ENCODE data around the gene KASH5. TPM values are rescaled to one million over a fixed set of nuclear protein-coding genes. Genes with fewer than 3 reads are reported as not detected.

The KASH5 gene
- total RNA-seq, 1 experiment from 2014 or later: 1.00 TPM

DNA sequence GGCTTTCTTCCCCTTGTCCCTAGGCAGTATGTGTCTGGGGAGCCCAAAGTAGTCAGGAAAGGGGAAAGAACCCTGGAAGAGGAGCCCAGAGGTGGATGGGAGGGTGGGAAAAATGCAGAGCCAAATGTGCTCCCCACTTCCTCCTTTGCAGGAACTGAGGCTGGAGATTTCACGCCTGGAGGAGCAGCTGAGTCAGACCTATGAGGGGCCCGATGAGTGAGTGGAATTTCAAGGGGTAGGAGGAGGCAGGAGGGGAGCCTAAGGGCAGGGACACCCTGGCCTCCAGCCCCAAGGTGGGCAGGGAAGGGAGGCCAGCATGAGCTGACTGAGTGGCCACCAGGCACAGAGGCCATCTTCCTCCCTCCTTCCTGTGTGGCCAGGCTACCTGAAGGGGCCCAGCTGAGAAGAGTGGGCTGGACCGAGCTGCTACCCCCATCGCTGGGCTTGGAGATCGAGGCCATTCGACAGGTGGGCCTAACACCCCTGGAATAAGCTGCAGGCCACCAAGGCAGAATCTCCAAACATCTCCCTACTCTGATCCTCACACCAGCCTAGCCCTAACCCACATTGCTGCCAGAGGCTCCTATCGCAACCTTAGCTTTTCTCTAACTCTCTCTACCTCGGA lies 20.9 kb downstream of the KASH5 start:
- H3K9me3 ChIP-seq: no peaks in the 10 kb centered on the region
- ChIA-PET POLR2A (no interaction called here), CTCF (interaction anchor here (0.6 kb wide), 1 partner anchor 123 kb away, joined by 6 read pairs; no protein-coding TSS in a partner anchor)
- no peak overlapping the region for H3K4me3 ChIP-seq (ENCODE audit: low read depth, low read length)
- DNase-seq: no peak
- no TSS peak for BruUV-seq (replicated peaks)
- H3K36me3 ChIP-seq (ENCODE audit: control insufficient read depth, insufficient read depth, low read length): no peaks in the 10 kb centered on the region
- no peaks in the 10 kb centered on the region for H3K4me1 Mint-ChIP-seq (ENCODE audit: low read depth, unreplicated experiment)
- no peaks in the 10 kb centered on the region for H3K27me3 ChIP-seq (replicated peaks; ENCODE audit: control insufficient read depth, insufficient read depth, low read length)
- H3K4me3 Mint-ChIP-seq (ENCODE audit: unreplicated experiment): no peak overlapping the region
- H3K27me3 Mint-ChIP-seq (ENCODE audit: insufficient read depth, unreplicated experiment): peaks cover 6% of the 10 kb centered on the region
- intact Hi-C loops (cut with micrococcal nuclease; ENCODE audit: unreplicated experiment): no loop called here
- no peak overlapping the region for H3K27ac Mint-ChIP-seq (ENCODE audit: unreplicated experiment)
- no peaks in the 10 kb centered on the region for H3K9me3 Mint-ChIP-seq (ENCODE audit: unreplicated experiment)
- no peaks in the 10 kb centered on the region for H3K4me1 ChIP-seq
- TF ChIP-seq, protein P1, sequence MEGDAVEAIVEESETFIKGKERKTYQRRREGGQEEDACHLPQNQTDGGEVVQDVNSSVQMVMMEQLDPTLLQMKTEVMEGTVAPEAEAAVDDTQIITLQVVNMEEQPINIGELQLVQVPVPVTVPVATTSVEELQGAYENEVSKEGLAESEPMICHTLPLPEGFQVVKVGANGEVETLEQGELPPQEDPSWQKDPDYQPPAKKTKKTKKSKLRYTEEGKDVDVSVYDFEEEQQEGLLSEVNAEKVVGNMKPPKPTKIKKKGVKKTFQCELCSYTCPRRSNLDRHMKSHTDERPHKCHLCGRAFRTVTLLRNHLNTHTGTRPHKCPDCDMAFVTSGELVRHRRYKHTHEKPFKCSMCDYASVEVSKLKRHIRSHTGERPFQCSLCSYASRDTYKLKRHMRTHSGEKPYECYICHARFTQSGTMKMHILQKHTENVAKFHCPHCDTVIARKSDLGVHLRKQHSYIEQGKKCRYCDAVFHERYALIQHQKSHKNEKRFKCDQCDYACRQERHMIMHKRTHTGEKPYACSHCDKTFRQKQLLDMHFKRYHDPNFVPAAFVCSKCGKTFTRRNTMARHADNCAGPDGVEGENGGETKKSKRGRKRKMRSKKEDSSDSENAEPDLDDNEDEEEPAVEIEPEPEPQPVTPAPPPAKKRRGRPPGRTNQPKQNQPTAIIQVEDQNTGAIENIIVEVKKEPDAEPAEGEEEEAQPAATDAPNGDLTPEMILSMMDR (IDR thresholded peaks at IDR 0.05; ENCODE audit: insufficient read depth in 1 of 2, low read depth in 1 of 2, low read length in 1 of 2, severe bottlenecking in 1 of 2, unreplicated experiment in 1 of 2): no peak
- H3K36me3 Mint-ChIP-seq (ENCODE audit: insufficient read depth, unreplicated experiment): peaks cover 6% of the 10 kb centered on the region

DNA sequence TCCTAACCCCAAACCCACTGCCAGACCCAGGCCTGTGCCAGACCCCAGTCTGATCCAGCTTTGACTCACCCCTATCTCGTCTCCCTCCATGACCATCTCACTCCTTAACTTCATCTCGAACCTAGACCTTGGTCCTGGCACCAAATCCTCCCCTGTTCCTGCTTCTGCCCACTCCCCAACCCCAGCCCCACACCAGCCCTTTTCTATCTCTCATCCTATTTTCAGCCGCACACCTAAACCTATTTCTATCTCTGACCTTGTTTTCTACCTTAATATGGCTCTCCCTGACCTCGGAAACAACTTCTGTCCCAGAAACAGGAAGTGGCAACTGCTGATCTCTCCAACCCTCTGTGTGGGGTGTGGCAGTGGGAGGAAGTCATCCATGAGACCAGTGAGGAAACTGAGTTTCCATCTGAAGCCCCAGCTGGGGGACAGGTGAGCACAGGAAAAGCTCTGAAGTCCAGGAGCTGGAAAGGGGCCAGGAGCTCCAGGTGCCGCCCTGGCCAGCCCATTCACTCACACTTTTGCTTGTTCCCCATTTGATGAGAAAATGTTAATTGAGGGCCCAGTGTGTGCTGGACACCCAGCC lies 21.5 kb downstream of the KASH5 start:
- no peaks in the 10 kb centered on the region for H3K27me3 ChIP-seq (replicated peaks; ENCODE audit: control insufficient read depth, insufficient read depth, low read length)
- POLR2A ChIA-PET: no interaction called here
- H3K9me3 ChIP-seq: no peaks in the 10 kb centered on the region
- H3K4me3 ChIP-seq (ENCODE audit: low read depth, low read length): no peak overlapping the region
- CTCF ChIA-PET: interaction anchor here (0.7 kb wide), 1 partner anchor 37 kb away, joined by 4 read pairs; no protein-coding TSS in a partner anchor
- H3K27ac Mint-ChIP-seq (ENCODE audit: unreplicated experiment): no peak overlapping the region
- TF ChIP-seq, protein P1 (IDR thresholded peaks at IDR 0.05; ENCODE audit: insufficient read depth in 1 of 2, low read depth in 1 of 2, low read length in 1 of 2, severe bottlenecking in 1 of 2, unreplicated experiment in 1 of 2): no peak
- H3K4me1 Mint-ChIP-seq (ENCODE audit: low read depth, unreplicated experiment): no peaks in the 10 kb centered on the region
- peaks cover 6% of the 10 kb centered on the region for H3K27me3 Mint-ChIP-seq (ENCODE audit: insufficient read depth, unreplicated experiment)
- no TSS peak for BruUV-seq (replicated peaks)
- no peaks in the 10 kb centered on the region for H3K4me1 ChIP-seq
- peaks cover 6% of the 10 kb centered on the region for H3K36me3 Mint-ChIP-seq (ENCODE audit: insufficient read depth, unreplicated experiment)
- no peak for DNase-seq
- H3K36me3 ChIP-seq (ENCODE audit: control insufficient read depth, insufficient read depth, low read length): no peaks in the 10 kb centered on the region
- H3K4me3 Mint-ChIP-seq (ENCODE audit: unreplicated experiment): no peak overlapping the region
- intact Hi-C loops (cut with micrococcal nuclease; ENCODE audit: unreplicated experiment): no loop called here
- no peaks in the 10 kb centered on the region for H3K9me3 Mint-ChIP-seq (ENCODE audit: unreplicated experiment)

DNA sequence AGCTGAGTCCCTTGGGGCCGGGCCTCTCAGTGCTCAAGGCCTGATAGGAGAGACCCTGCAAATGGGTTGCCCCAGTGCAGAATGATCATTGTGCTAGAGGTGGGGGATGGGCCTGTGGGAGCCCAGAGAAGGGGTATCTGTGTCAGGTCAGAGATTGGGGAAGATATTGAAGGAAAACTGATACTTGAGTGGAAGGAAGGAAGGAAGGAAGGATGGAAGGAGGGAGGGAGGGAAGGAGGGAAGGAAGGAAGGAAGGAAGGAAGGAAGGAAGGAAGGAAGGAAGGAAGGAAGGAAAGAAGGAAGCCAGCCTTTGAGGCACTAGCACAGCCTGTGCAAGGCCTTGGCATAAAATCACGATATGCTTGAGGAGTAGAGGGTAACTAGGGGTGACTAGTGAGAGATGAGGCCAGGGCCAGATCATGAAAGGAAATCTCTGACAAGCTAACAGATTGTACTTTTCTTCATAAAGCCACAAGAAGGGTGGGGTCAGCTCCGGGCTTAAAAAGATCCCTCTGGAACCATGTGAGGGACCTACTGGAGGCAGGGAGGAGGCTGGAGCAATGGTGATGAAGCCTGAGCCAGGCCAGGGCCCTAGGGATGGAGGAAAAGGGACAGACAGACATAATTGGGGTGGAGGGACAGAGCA lies 23.8 kb downstream of the KASH5 start:
- TF ChIP-seq, protein P1 (IDR thresholded peaks at IDR 0.05; ENCODE audit: insufficient read depth in 1 of 2, low read depth in 1 of 2, low read length in 1 of 2, severe bottlenecking in 1 of 2, unreplicated experiment in 1 of 2): no peak
- DNase-seq: no peak
- Mint-ChIP-seq H3K9me3 (ENCODE audit: unreplicated experiment) (no peaks in the 10 kb centered on the region), H3K36me3 (ENCODE audit: insufficient read depth, unreplicated experiment) (peaks cover 6% of the 10 kb centered on the region), H3K4me3 (ENCODE audit: unreplicated experiment) (no peak overlapping the region), H3K27me3 (ENCODE audit: insufficient read depth, unreplicated experiment) (peaks cover 6% of the 10 kb centered on the region), H3K4me1 (ENCODE audit: low read depth, unreplicated experiment) (no peaks in the 10 kb centered on the region), H3K27ac (ENCODE audit: unreplicated experiment) (no peak overlapping the region)
- Histone ChIP-seq H3K27me3 (replicated peaks; ENCODE audit: control insufficient read depth, insufficient read depth, low read length) (no peaks in the 10 kb centered on the region), H3K9me3 (no peaks in the 10 kb centered on the region), H3K4me1 (no peaks in the 10 kb centered on the region), H3K4me3 (ENCODE audit: low read depth, low read length) (no peak overlapping the region), H3K36me3 (ENCODE audit: control insufficient read depth, insufficient read depth, low read length) (no peaks in the 10 kb centered on the region)
- no TSS peak for BruUV-seq (replicated peaks)
- CTCF ChIA-PET: no interaction called here
- intact Hi-C loops (cut with micrococcal nuclease; ENCODE audit: unreplicated experiment): no loop called here
- POLR2A ChIA-PET: no interaction called here
